ACC112 (cell line): ENCODE data around the gene CLIC5.

Source experiments
- H2AFZ ChIP-seq: fragments of 200-600 bp; sonication (generic); one replicate; pipeline ENCODE4 v1.6.0; 2017; ENCODE audit warnings: antibody characterized with exemption, low read length; ENCODE audit not compliant: unreplicated experiment
- H3K27ac ChIP-seq: fragments of 200-600 bp; sonication (generic); 2 replicates; pipeline ENCODE4 v1.5.1; 2014; ENCODE audit warnings: low read depth, mild to moderate bottlenecking, antibody characterized with exemption, low read length, moderate library complexity
- H3K27me3 ChIP-seq: fragments of 200-600 bp; sonication (generic); 2 replicates; pipeline ENCODE4 v1.6.1; 2014; ENCODE audit warnings: mild to moderate bottlenecking, antibody characterized with exemption, low read length, moderate library complexity, mixed read lengths; ENCODE audit not compliant: insufficient read depth
- H3K36me3 ChIP-seq: fragments of 200-600 bp; sonication (generic); 2 replicates; pipeline ENCODE4 v1.6.1; 2016; ENCODE audit warnings: mild to moderate bottlenecking, antibody characterized with exemption, low read length, moderate library complexity, mixed read lengths; ENCODE audit not compliant: insufficient read depth
- H3K4me1 ChIP-seq: fragments of 200-600 bp; sonication (generic); one replicate; pipeline ENCODE4 v1.6.1; 2016; ENCODE audit warnings: low read length, mixed read lengths; ENCODE audit not compliant: insufficient read depth, unreplicated experiment, control insufficient read depth
- H3K4me3 ChIP-seq: fragments of 200-600 bp; sonication (generic); 2 replicates; pipeline ENCODE4 v1.5.1; 2014; ENCODE audit warnings: mild to moderate bottlenecking, low read depth, low read length
- H3K79me2 ChIP-seq: fragments of 200-600 bp; sonication (generic); one replicate; pipeline ENCODE4 v1.6.0; 2016; ENCODE audit warnings: low read length; ENCODE audit not compliant: control insufficient read depth, unreplicated experiment, insufficient read depth

CLIC5 gene

DNA sequence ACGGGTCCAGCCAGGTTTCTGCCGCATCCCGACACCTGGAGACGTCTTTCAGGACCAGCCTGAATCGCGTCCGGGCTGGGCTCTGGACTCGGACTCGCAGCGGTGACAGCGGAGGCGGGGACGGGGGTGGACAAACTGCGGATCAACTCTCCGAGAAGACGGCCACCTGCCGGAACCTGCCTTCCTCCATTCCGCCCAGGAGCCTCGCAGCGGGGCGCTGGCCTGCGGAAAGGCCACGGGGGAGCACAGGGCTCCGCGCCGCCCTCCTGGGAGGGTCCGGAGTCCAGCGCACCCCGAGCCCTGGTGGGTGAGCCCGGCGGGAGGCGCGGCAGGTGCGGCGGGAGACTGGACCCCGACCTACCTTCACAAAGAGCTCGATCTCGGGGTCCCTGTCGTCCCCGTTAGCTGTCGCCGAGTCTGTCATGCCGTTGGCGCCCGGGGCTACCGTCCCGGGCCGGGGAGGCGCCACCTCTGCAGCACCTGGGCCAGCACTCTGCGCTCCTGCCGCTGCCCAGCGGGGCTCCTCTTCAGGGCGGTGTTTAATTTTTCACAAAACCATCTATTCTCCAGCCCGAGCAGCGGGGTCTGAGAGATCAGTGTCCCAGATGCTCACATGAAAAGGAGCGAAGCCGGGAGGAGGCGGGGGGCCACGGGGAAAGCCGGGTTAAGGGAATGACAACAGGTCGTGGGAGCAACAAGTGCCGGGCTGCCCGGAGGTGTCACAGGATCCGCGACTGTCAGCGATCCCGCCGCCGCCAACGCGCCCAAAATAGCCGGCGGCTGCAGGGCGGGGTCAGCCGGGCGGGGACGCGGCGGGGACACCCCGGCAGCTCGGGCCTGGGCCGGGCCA lies at the start of gene CLIC5:
CLIC5 (minus strand) TSS at position 742 of the 850 bp plus-strand sequence; CDS start at position 424, 318 bp downstream.
- Histone ChIP-seq H3K36me3 (no peaks in the 10 kb centered on the region), H3K27ac (no peak within 1 kb of the TSS), H2AFZ (peak within 1 kb of the TSS; percentile 66), H3K27me3 (peaks cover 59% of the 10 kb centered on the region), H3K79me2 (no peaks in the 10 kb centered on the region), H3K4me3 (peak within 1 kb of the TSS; percentile 67), H3K4me1 (peaks cover 6% of the 10 kb centered on the region)

DNA sequence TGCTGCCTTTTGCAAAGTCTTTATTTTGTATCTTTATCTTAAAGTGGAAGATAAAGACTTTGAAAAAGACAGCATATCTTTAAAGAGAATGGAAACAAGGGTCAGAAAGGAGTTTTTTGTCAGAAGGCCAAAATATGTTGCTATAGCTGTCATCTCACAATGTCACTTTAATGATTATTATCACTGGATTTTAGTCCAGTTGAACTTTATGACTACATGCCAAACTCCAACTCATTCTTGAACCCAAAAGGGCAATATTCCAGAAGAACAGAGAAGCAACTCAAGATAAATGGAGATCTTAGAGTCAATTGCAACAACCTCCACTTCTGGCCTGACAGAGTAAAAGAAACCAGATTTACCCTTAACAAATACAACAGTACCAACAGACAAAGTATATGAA lies 47.3 kb upstream of the CLIC5 start:
- Histone ChIP-seq H3K27me3 (peaks cover 17% of the 10 kb centered on the region), H3K27ac (no peak overlapping the region), H3K4me3 (no peak overlapping the region), H3K79me2 (no peaks in the 10 kb centered on the region), H3K4me1 (peaks cover 10% of the 10 kb centered on the region), H3K36me3 (no peaks in the 10 kb centered on the region), H2AFZ (no peak overlapping the region)

DNA sequence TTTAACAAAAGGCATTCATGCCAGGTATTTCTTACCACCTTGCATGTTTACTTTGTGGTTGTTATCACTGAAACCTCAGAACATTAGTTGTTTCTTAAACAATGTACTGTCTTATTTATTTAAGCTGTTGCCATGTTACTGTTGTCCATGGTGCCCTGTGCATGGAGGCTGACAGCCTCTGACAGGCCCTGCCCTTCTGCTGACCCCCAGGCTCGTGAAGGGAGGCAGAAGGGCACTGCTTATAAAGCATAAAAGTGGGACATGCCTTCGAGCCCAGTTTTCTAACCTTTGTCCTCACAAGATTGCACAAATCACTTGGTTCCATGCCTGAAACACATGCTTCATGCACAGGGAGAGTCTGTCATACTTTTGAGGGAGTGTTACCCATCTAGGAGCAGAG lies 46.7 kb upstream of the CLIC5 start:
- Histone ChIP-seq H3K79me2 (no peaks in the 10 kb centered on the region), H3K4me1 (peaks cover 10% of the 10 kb centered on the region), H3K27ac (no peak overlapping the region), H3K27me3 (peaks cover 16% of the 10 kb centered on the region), H3K36me3 (no peaks in the 10 kb centered on the region), H2AFZ (no peak overlapping the region), H3K4me3 (no peak overlapping the region)

GRCh38 chr6:46061497-46061896 lies 45.8 kb upstream of the CLIC5 start:
- Histone ChIP-seq H2AFZ (no peak overlapping the region), H3K36me3 (no peaks in the 10 kb centered on the region), H3K27me3 (peaks cover 14% of the 10 kb centered on the region; the same call in 1 of the 2 replicates), H3K4me1 (peaks cover 10% of the 10 kb centered on the region), H3K27ac (no peak overlapping the region), H3K79me2 (no peaks in the 10 kb centered on the region), H3K4me3 (no peak overlapping the region)

DNA sequence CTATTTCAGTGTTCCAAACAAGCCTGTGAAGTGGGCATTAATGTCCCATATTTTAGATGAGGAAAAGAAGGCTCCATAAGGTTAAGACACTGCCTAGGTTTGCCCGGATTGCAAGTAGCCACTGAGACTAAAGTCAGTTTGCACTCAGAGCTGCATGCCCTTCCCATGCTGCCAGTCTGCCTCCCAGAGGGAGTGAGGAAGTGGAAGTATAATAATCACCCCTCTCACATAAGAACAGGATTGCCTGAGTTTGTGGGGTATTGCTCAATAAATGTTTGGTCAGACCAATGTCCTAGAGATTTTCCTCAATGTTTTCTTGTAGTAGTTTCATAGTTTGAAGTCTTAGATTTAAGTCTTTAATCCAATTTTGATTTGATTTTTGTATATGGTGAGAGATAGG lies 43.9 kb upstream of the CLIC5 start:
- Histone ChIP-seq H3K27me3 (peaks cover 14% of the 10 kb centered on the region), H3K4me3 (no peak overlapping the region), H3K4me1 (peaks cover 3% of the 10 kb centered on the region), H3K36me3 (no peaks in the 10 kb centered on the region), H3K79me2 (no peaks in the 10 kb centered on the region), H2AFZ (no peak overlapping the region), H3K27ac (no peak overlapping the region)

- no peaks in the 10 kb centered on the region for H3K79me2 ChIP-seq
- no peak overlapping the region for H3K4me3 ChIP-seq
- peaks cover 14% of the 10 kb centered on the region for H3K27me3 ChIP-seq
- no peak overlapping the region for H3K27ac ChIP-seq
- H3K36me3 ChIP-seq = no peaks in the 10 kb centered on the region
- H2AFZ ChIP-seq = no peak overlapping the region
- no peaks in the 10 kb centered on the region for H3K4me1 ChIP-seq
Observed at GRCh38 chr6:46058951-46059350, 43.3 kb upstream of the CLIC5 start.

DNA sequence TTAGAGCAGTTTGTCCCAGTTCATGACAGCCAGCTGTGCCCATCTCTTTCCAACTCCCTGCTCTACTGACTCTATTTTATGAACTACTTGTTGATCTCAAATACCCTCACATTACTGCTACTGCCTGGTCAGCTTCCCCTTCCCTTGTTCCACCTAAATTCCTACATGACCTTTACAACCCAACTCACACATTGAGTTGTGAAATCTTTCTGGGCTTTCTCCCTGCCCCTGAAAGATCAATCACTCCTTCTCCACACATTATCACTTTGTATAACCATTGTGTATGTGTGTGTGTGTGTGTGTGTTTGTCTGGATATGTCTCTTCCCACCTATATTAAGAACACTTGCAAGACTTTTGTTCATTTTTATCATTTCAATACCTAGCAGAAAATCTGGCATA lies 42.1 kb upstream of the CLIC5 start:
- no peaks in the 10 kb centered on the region for H3K36me3 ChIP-seq
- peaks cover 14% of the 10 kb centered on the region for H3K27me3 ChIP-seq
- no peaks in the 10 kb centered on the region for H3K79me2 ChIP-seq
- H2AFZ ChIP-seq = no peak overlapping the region
- H3K4me3 ChIP-seq = no peak overlapping the region
- H3K4me1 ChIP-seq = no peaks in the 10 kb centered on the region
- H3K27ac ChIP-seq = no peak overlapping the region

DNA sequence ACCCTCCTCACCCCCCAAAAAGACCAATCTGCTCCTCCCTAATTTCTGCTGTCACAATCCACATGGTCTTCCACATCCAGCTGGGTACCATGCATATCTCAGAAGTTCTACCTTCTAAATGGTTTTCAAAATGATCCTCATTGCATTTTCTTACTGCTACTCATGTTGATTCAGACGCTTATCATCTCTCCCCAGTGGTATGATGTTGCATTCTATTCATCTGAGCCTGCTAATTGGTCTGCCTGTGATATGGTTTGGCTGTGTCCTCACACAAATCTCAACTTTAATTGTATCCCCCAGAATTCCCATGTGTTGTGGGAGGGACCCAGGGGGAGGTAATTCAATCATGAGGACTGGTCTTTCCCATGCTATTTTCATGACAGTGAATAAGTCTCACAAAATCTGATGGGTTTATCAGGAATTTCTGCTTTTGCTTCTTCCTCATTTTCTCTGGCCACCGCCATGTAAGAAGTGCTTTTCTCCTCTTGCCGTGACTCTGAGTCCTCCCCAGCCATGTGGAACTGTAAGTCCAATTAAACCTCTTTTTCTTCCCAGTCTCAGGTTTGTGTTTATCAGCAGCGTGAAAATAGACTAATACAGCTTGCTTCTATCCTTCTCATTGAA lies 41.4 kb upstream of the CLIC5 start:
- H3K4me3 ChIP-seq = no peak overlapping the region

GRCh38 chr6:46054516-46054915 lies 38.9 kb upstream of the CLIC5 start:
- Histone ChIP-seq H3K79me2 (no peaks in the 10 kb centered on the region), H3K27ac (no peak overlapping the region), H2AFZ (no peak overlapping the region), H3K4me1 (no peaks in the 10 kb centered on the region), H3K4me3 (no peak overlapping the region), H3K36me3 (no peaks in the 10 kb centered on the region), H3K27me3 (peaks cover 19% of the 10 kb centered on the region)

More for the DNA sequence above, 41.4 kb upstream of the CLIC5 start:
- Histone ChIP-seq H3K27me3 (peaks cover 14% of the 10 kb centered on the region), H3K36me3 (no peaks in the 10 kb centered on the region), H3K27ac (no peak overlapping the region), H2AFZ (no peak overlapping the region), H3K4me1 (no peaks in the 10 kb centered on the region), H3K79me2 (no peaks in the 10 kb centered on the region)

- no peak overlapping the region for H3K4me3 ChIP-seq
- no peaks in the 10 kb centered on the region for H3K4me1 ChIP-seq
- no peak overlapping the region for H3K27ac ChIP-seq
- H2AFZ ChIP-seq = no peak overlapping the region
- H3K27me3 ChIP-seq = peaks cover 13% of the 10 kb centered on the region
- no peaks in the 10 kb centered on the region for H3K79me2 ChIP-seq
- no peaks in the 10 kb centered on the region for H3K36me3 ChIP-seq
Observed at GRCh38 chr6:46053039-46053933, 37.6 kb upstream of the CLIC5 start.
